WTC11 (cell line): ENCODE results near the gene RABGEF1.
"Not testable (repeated sequence)": the region's sequence is repeated elsewhere in the genome, so short reads cannot be mapped to it uniquely, and the experiment has no call there.

ENCODE experiments used
- CBFB ChIP-seq: sonication (generic); formaldehyde crosslinking; IDR thresholded peaks from 2 replicates; pipeline ENCODE4 v1.8.1; 2022; ENCODE audit warnings: mild to moderate bottlenecking, low read depth, missing genetic modification reagents
- JUN ChIP-seq: sonication (generic); formaldehyde crosslinking; IDR thresholded peaks from 2 replicates; pipeline ENCODE4 v1.8.0; 2023; ENCODE audit warnings: mild to moderate bottlenecking, missing genetic modification reagents
- TF ChIP-seq, protein P1 (sequence below): fragments of 200-600 bp; IDR thresholded peaks from 2 replicates; pipeline ENCODE4 v1.8.0; 2022; ENCODE audit warnings: antibody characterized with exemption
- TF ChIP-seq, protein P2 (sequence below): sonication (generic); formaldehyde crosslinking; IDR thresholded peaks from 2 replicates; pipeline ENCODE4 v1.8.0; 2022; ENCODE audit warnings: mild to moderate bottlenecking, missing genetic modification reagents

DNA sequence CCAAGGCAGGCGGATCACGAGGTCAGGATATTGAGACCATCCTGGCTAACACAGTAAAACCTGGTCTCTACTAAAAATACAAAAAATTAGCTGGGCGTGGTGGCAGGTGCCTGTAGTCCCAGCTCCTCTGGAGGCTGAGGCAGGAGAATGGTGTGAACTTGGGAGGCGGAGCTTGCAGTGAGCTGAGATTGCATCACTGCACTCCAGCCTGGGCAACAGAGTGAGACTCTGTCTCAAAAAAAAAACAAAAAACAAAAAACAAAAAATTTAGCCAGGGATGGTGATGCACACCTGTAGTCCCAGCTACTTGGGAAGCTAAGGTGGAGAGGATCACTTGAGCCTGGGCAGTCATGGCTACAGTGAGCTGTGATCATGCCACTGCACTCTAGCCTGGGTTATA lies 14.5 kb downstream of the RABGEF1 start:
- TF ChIP-seq JUN, CBFB (CRISPR knock-in tag): not testable (repeated sequence)
- TF ChIP-seq, protein P1, sequence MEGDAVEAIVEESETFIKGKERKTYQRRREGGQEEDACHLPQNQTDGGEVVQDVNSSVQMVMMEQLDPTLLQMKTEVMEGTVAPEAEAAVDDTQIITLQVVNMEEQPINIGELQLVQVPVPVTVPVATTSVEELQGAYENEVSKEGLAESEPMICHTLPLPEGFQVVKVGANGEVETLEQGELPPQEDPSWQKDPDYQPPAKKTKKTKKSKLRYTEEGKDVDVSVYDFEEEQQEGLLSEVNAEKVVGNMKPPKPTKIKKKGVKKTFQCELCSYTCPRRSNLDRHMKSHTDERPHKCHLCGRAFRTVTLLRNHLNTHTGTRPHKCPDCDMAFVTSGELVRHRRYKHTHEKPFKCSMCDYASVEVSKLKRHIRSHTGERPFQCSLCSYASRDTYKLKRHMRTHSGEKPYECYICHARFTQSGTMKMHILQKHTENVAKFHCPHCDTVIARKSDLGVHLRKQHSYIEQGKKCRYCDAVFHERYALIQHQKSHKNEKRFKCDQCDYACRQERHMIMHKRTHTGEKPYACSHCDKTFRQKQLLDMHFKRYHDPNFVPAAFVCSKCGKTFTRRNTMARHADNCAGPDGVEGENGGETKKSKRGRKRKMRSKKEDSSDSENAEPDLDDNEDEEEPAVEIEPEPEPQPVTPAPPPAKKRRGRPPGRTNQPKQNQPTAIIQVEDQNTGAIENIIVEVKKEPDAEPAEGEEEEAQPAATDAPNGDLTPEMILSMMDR, result not testable (repeated sequence)
- TF ChIP-seq, protein P2, sequence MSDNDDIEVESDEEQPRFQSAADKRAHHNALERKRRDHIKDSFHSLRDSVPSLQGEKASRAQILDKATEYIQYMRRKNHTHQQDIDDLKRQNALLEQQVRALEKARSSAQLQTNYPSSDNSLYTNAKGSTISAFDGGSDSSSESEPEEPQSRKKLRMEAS (CRISPR knock-in tag), result not testable (repeated sequence)
